Rectal smooth muscle tissue (tissue), 1 donor: ENCODE data around the gene ZBTB8OS.

ENCODE experiments used
- H3K27ac ChIP-seq: one replicate; pipeline ENCODE4 v1.7.0; 2013; ENCODE audit warnings: low read depth, low read length, inconsistent platforms
- H3K27me3 ChIP-seq: one replicate; pipeline ENCODE4 v1.7.0; 2013; ENCODE audit warnings: low read length; ENCODE audit not compliant: control insufficient read depth, insufficient read depth
- H3K36me3 ChIP-seq: one replicate; pipeline ENCODE4 v1.7.0; 2013; ENCODE audit warnings: low read length; ENCODE audit not compliant: control insufficient read depth, insufficient read depth
- H3K4me1 ChIP-seq: one replicate; pipeline ENCODE4 v1.7.0; 2013; ENCODE audit warnings: low read length; ENCODE audit not compliant: control insufficient read depth, insufficient read depth
- H3K4me3 ChIP-seq: one replicate; pipeline ENCODE4 v1.7.0; 2013; ENCODE audit warnings: low read length
- H3K9ac ChIP-seq: one replicate; pipeline ENCODE4 v1.7.0; 2013; ENCODE audit warnings: low read length

Gene ZBTB8OS

DNA sequence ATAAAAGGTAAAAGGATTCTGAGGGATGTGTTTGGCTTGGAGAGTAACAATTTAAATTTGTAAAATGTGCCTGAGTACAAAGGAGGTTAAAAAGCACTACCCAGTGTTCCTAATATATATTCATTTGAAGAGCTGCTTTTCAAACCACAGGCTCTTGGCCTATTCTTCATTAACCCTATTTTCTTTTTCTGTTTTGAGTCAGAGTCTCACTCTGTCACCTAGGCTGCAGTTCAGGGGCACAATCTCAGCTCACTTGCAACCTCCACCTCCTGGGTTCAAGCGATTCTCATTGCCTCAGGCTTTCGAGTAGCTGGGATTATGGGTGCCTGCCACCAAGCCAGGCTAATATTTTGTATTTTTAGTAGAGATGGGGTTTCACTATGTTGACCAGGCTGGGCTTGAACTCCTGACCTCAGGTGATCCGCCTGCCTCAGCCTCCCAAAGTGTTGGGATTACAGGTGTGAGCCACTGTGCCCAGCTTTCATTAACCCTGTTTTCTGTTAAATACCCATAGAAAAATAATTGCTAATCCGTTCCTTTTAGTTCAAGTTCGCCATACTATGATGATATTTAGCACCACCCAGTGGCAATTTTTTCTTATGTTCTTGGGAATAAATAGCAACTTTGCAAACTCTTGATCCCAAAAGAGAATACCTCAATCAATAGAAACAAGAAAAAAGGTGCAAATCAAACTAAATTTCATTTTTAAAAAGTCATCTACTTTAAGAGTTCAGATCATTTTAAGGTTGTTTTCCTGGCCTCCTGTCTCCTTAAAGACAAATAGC lies 30.5 kb downstream of the ZBTB8OS start:
- Histone ChIP-seq H3K27ac (no peak overlapping the region), H3K4me1 (no peaks in the 10 kb centered on the region), H3K36me3 (no peaks in the 10 kb centered on the region), H3K9ac (no peak overlapping the region), H3K4me3 (no peak overlapping the region), H3K27me3 (no peaks in the 10 kb centered on the region)

DNA sequence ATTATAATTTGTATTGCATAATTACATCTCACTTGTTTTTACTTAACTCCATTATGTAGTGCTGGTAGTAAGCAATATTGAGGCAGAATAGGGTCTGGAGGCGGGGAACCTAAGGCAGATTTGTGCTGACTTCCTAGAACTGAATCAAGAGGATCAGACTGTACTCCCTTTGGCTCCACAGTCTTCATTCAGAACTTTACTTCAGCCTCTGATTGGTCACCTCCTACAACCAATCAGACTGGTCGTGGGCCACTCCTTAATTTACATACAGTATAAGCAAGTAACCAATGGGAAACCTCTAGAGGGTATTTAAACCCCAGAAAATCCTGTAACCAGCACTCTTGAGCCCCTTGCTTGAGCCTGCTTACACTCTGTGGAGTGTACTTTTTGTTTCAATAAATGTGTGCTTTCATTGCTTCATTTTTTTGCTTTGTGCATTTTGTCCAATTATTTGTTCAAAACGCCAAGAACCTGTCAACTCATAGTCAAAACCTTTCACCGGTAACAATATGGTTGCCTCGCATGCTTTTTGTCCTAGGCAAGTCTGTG lies 31.6 kb downstream of the ZBTB8OS start:
- Histone ChIP-seq H3K27me3 (no peaks in the 10 kb centered on the region), H3K27ac (no peak overlapping the region), H3K36me3 (no peaks in the 10 kb centered on the region), H3K4me3 (no peak overlapping the region), H3K9ac (no peak overlapping the region), H3K4me1 (no peaks in the 10 kb centered on the region)

GRCh38 chr1:32613472-32613871 lies 36.9 kb downstream of the ZBTB8OS start:
- H3K27ac ChIP-seq = no peak overlapping the region
- H3K4me3 ChIP-seq = no peak overlapping the region
- no peaks in the 10 kb centered on the region for H3K4me1 ChIP-seq
- H3K36me3 ChIP-seq = no peaks in the 10 kb centered on the region
- H3K9ac ChIP-seq = no peak overlapping the region
- no peaks in the 10 kb centered on the region for H3K27me3 ChIP-seq

DNA sequence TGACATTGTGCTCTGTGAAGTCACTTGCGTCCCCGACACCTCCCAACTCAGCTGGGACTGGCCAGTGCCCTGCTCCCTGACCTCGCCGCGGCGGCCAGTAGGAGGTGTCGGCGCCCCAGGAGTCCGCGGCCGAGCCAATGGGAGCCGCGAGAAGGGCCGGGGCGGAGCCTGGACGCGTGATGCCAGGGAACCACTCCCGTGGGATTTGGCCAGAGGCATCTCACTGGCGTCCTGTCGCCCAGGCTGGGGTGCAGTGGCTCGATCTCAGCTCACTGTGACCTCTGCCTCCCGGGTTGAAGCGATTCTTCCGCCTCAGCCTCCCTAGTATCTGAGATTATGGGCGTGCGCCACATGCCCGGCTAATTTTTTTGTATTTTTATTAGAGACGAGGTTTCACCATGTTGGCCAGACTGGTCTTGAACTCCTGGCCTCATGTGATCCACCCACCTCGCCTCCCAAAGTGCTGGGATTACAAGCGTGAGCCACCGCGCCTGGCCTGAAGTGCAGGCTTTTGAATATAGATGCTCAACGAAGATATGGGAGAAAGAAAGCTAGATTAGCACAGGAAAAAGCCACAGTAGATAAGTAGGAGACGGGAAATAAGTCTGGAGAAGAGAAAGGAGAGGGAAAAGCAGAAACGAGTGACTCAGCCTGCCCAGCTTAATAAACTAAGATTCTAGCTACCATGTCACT lies 38.0 kb downstream of the ZBTB8OS start:
- Histone ChIP-seq H3K9ac (no peak overlapping the region), H3K27ac (no peak overlapping the region), H3K4me3 (peak overlapping the region; percentile 85), H3K27me3 (no peaks in the 10 kb centered on the region), H3K36me3 (no peaks in the 10 kb centered on the region), H3K4me1 (no peaks in the 10 kb centered on the region)

- H3K4me1 ChIP-seq = no peaks in the 10 kb centered on the region
- H3K27me3 ChIP-seq = no peaks in the 10 kb centered on the region
- H3K9ac ChIP-seq = no peak overlapping the region
- peak overlapping the region; percentile 85 for H3K4me3 ChIP-seq
- H3K27ac ChIP-seq = no peak overlapping the region
- no peaks in the 10 kb centered on the region for H3K36me3 ChIP-seq
Observed at GRCh38 chr1:32611859-32612188, 38.5 kb downstream of the ZBTB8OS start.

GRCh38 chr1:32609180-32609579 lies 41.2 kb downstream of the ZBTB8OS start:
- H3K27me3 ChIP-seq = no peaks in the 10 kb centered on the region
- H3K9ac ChIP-seq = no peak overlapping the region
- no peaks in the 10 kb centered on the region for H3K4me1 ChIP-seq
- no peak overlapping the region for H3K4me3 ChIP-seq
- H3K36me3 ChIP-seq = peaks cover 3% of the 10 kb centered on the region
- no peak overlapping the region for H3K27ac ChIP-seq

DNA sequence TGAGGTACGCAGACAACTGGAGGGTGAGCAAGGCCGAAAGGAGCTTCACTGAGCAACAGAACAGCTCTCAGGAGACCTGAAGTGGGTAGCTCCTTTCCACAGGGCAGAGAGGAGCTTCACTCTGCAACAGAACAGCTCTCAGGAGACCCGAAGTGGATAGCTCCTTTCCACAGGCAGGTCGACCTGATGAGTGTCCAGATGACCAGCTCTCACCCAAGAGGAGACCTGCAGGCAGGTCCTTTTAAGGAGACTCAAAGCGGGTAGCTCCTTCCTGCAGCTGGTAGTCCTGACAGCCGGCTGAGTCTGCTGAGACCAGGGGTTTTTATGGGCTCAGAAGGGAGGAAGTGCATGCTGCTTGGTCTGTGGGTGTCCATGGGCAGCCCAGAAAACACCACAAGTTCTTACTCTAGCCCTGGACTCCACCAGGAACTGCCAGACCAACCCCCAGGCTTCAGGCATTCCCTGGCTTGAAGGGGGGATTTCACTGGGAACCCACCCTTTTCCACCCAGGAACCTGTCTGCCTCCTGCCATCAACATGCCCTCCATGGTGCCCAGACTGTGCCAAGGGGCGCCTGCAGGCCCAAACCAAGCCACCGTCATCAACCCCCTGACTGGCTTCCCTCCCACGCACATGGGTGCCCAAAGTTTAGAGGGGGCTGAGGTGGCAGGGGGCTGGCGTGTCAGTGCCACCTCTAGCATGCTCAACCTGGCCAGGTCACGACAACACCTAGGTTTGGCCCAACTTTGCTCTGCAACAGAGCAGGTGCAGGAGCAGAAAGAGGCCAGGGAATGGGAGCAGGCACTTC lies 43.6 kb downstream of the ZBTB8OS start:
- Histone ChIP-seq H3K9ac (no peak overlapping the region), H3K27me3 (no peaks in the 10 kb centered on the region), H3K4me1 (no peaks in the 10 kb centered on the region), H3K36me3 (peaks cover 3% of the 10 kb centered on the region), H3K27ac (no peak overlapping the region), H3K4me3 (no peak overlapping the region)

DNA sequence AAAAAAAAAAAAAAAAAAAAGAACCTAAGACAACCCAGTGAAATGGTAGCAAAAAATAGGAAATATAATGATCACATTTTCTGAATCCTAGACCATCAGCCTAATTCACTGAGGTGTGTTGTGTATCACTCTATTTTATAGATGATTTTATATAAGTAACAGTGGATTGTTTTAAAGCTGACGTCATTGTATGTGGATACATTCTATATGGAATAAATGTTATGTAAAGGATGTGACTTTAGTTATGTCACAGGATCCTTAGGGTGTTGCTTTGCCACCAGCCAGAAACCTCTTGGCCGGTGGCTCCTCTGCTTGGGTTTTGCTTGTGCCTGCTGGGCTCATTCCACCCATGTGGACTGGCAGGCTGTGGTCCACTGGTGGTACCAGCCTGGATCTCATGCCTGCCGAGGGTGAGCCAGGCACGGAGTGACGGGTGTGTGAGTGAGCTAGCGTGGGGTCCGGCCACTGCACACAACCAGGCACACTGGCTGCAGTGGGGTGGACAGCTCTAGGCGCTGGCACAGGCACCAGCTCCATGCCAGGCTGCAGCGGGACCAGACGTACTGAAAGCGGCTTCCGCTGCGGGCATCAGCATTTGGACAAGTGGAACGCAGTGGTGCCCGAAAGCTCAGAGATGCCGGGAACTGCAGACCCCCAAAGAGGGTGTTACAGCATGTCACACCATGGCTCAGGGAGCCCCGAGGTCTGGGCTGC lies 44.5 kb downstream of the ZBTB8OS start:
- Histone ChIP-seq H3K36me3 (peaks cover 3% of the 10 kb centered on the region), H3K27me3 (no peaks in the 10 kb centered on the region), H3K27ac (no peak overlapping the region), H3K4me1 (no peaks in the 10 kb centered on the region), H3K9ac (no peak overlapping the region), H3K4me3 (no peak overlapping the region)

DNA sequence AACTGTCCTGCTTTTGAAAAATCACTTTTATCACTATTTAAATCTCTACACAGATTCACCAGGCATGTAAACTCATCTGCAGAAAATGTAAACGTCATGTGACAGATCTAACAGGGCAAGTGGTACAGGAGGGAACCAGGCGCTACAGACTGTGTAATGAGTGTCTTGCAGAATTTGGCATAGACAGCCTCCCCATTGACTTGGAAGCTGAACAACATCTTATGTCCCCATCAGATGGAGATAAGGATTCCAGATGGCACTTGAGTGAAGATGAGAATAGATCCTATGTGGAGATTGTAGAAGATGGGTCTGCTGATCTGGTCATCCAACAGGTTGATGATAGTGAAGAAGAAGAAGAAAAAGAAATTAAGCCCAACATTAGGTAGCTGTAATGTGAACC lies 50.3 kb downstream of the ZBTB8OS start:
- Histone ChIP-seq H3K27me3 (no peaks in the 10 kb centered on the region), H3K36me3 (no peaks in the 10 kb centered on the region), H3K4me3 (no peak overlapping the region), H3K9ac (no peak overlapping the region), H3K4me1 (no peaks in the 10 kb centered on the region), H3K27ac (no peak overlapping the region)

DNA sequence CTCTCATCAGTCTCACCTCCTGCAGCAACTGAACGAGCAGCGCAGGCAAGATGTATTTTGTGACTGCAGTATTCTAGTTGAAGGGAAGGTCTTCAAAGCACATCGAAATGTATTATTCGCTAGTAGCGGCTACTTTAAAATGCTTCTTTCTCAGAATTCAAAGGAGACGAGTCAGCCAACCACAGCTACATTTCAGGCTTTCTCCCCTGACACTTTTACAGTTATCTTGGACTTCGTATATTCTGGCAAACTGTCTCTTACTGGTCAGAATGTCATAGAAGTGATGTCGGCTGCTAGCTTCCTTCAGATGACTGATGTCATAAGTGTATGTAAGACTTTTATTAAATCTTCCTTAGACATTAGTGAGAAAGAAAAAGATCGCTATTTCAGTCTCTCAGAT lies 57.4 kb downstream of the ZBTB8OS start:
- no peaks in the 10 kb centered on the region for H3K27me3 ChIP-seq
- H3K36me3 ChIP-seq = no peaks in the 10 kb centered on the region
- H3K9ac ChIP-seq = no peak overlapping the region
- no peaks in the 10 kb centered on the region for H3K4me1 ChIP-seq
- no peak overlapping the region for H3K27ac ChIP-seq
- H3K4me3 ChIP-seq = no peak overlapping the region

GRCh38 chr1:32580348-32581017 lies 69.9 kb downstream of the ZBTB8OS start:
- Histone ChIP-seq H3K4me3 (no peak overlapping the region), H3K36me3 (no peaks in the 10 kb centered on the region), H3K9ac (no peak overlapping the region), H3K27me3 (no peaks in the 10 kb centered on the region), H3K27ac (no peak overlapping the region), H3K4me1 (peaks cover 4% of the 10 kb centered on the region)
